HCT116 (cell line): ENCODE data around the gene RAD52.

Experiments used
- EZH2 ChIP-seq: fragments of 200-600 bp; sonication (generic); IDR thresholded peaks from 2 replicates; pipeline ENCODE4 v1.6.1; 2017; ENCODE audit warnings: antibody characterized with exemption, mixed run types
- JUND ChIP-seq: IDR thresholded peaks from 2 replicates; pipeline ENCODE4 v1.6.1; 2012
- MAX ChIP-seq: IDR thresholded peaks from 2 replicates; pipeline ENCODE4 v1.6.1; 2012
- POLR2A ChIP-seq: IDR thresholded peaks from 2 replicates; pipeline ENCODE4 v1.7.0; 2011; ENCODE audit warnings: borderline replicate concordance; ENCODE audit not compliant: insufficient read depth, insufficient read length; ENCODE audit errors: extremely low read depth
- RAD21 ChIP-seq: IDR thresholded peaks from 2 replicates; pipeline ENCODE4 v1.6.1; 2012; ENCODE audit warnings: low read depth, mild to moderate bottlenecking
- REST ChIP-seq: IDR thresholded peaks from 2 replicates; pipeline ENCODE4 v1.6.1; 2012; ENCODE audit warnings: low read depth
- SP1 ChIP-seq: IDR thresholded peaks from 2 replicates; pipeline ENCODE4 v1.6.1; 2012; ENCODE audit warnings: low read depth
- SRF ChIP-seq: IDR thresholded peaks from 2 replicates; pipeline ENCODE4 v1.6.1; 2012; ENCODE audit warnings: low read depth
- ZFX ChIP-seq: fragments of 450-650 bp; IDR thresholded peaks from 2 replicates; pipeline ENCODE4 v1.6.1; 2017
- TF ChIP-seq, protein P1 (sequence below), 3 experiments: fragments of 200-600 bp in 1 of 3; sonication (generic) in 1 of 3; IDR thresholded peaks in 2 of 3; conservative IDR thresholded peaks in 1 of 3; 2 replicates each; pipeline ENCODE4 v1.5.1; 2012 to 2017; ENCODE audit warnings: low read depth in 2 of 3, low read length in 2 of 3, antibody characterized with exemption in 1 of 3, borderline replicate concordance in 1 of 3, control low read depth in 1 of 3, mild to moderate bottlenecking in 1 of 3, mixed read lengths in 1 of 3, mixed run types in 1 of 3, moderate library complexity in 1 of 3; ENCODE audit not compliant: insufficient read depth in 1 of 3

- no peak for TF ChIP-seq SP1
- no peak for TF ChIP-seq MAX
- TF ChIP-seq, protein P1, sequence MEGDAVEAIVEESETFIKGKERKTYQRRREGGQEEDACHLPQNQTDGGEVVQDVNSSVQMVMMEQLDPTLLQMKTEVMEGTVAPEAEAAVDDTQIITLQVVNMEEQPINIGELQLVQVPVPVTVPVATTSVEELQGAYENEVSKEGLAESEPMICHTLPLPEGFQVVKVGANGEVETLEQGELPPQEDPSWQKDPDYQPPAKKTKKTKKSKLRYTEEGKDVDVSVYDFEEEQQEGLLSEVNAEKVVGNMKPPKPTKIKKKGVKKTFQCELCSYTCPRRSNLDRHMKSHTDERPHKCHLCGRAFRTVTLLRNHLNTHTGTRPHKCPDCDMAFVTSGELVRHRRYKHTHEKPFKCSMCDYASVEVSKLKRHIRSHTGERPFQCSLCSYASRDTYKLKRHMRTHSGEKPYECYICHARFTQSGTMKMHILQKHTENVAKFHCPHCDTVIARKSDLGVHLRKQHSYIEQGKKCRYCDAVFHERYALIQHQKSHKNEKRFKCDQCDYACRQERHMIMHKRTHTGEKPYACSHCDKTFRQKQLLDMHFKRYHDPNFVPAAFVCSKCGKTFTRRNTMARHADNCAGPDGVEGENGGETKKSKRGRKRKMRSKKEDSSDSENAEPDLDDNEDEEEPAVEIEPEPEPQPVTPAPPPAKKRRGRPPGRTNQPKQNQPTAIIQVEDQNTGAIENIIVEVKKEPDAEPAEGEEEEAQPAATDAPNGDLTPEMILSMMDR (IDR thresholded peaks at IDR 0.05 in 2 of 3, conservative IDR thresholded peaks at IDR 0.05 in 1 of 3; ENCODE audit: borderline replicate concordance in 1 of 3, insufficient read depth in 1 of 3, low read depth in 2 of 3, low read length in 2 of 3) = no peak
- no peak for TF ChIP-seq REST
- TF ChIP-seq JUND = no peak
- TF ChIP-seq RAD21 = no peak
- no peak for TF ChIP-seq SRF
- no peak for TF ChIP-seq POLR2A
- no peak for TF ChIP-seq ZFX
- no peak for TF ChIP-seq EZH2
Measured at GRCh38 chr12:981961-982360, 32.5 kb upstream of the RAD52 start.
